ENCODE measurements around the gene CYREN.
A peak's percentile ranks its signal among the peaks of the same experiment; 100 is the strongest.
"Not testable (repeated sequence)": the region's sequence is repeated elsewhere in the genome, so short reads cannot be mapped to it uniquely, and the experiment has no call there.

CYREN gene

DNA sequence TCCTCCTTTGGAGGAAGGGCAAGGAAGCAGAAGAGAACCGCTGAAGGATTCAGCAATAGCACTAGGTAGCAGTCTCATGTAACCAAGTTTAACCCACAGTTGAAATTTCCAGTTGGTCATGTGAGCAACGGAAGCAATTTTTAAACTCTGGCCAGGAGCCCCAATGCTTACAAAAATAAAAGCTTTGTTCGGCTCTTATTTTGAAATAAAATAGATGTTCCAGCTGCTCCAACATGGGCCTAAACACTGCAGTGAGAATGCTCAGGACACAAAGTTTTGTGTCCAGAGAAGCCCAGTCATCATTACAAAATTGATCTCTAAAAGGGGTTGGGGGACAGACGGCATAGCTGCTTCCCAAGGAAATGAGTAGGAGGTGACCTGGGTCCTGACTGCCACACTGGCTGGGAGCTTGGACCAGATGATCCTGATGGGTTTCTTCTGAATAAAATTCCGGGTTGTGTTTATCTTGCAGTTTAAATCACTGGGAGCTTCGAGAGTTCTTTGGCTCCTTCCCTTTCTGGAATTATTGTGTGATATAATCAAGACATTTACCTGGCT, 23.1 kb downstream of the CYREN start:
- peak overlapping the region; percentile 79 to 89 for H3K4me3 ChIP-seq (ENCODE audit: low read depth in 1 of 2, low read length in 1 of 2)
- H3K4me1 ChIP-seq (ENCODE audit: control insufficient read depth in 1 of 2, insufficient read depth in 1 of 2, low read depth in 1 of 2, low read length in 1 of 2) = peaks cover 40 to 54% of the 10 kb centered on the region in 2 experiments
- peaks cover 10% of the 10 kb centered on the region for H3K36me3 ChIP-seq
- peak overlapping the region; percentile 93 for H3K27ac ChIP-seq
- no peaks in the 10 kb centered on the region for H3K27me3 ChIP-seq
- TF ChIP-seq, protein P1, sequence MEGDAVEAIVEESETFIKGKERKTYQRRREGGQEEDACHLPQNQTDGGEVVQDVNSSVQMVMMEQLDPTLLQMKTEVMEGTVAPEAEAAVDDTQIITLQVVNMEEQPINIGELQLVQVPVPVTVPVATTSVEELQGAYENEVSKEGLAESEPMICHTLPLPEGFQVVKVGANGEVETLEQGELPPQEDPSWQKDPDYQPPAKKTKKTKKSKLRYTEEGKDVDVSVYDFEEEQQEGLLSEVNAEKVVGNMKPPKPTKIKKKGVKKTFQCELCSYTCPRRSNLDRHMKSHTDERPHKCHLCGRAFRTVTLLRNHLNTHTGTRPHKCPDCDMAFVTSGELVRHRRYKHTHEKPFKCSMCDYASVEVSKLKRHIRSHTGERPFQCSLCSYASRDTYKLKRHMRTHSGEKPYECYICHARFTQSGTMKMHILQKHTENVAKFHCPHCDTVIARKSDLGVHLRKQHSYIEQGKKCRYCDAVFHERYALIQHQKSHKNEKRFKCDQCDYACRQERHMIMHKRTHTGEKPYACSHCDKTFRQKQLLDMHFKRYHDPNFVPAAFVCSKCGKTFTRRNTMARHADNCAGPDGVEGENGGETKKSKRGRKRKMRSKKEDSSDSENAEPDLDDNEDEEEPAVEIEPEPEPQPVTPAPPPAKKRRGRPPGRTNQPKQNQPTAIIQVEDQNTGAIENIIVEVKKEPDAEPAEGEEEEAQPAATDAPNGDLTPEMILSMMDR (IDR thresholded peaks at IDR 0.05) = no peak
- no peaks in the 10 kb centered on the region for H3K9me3 ChIP-seq

DNA sequence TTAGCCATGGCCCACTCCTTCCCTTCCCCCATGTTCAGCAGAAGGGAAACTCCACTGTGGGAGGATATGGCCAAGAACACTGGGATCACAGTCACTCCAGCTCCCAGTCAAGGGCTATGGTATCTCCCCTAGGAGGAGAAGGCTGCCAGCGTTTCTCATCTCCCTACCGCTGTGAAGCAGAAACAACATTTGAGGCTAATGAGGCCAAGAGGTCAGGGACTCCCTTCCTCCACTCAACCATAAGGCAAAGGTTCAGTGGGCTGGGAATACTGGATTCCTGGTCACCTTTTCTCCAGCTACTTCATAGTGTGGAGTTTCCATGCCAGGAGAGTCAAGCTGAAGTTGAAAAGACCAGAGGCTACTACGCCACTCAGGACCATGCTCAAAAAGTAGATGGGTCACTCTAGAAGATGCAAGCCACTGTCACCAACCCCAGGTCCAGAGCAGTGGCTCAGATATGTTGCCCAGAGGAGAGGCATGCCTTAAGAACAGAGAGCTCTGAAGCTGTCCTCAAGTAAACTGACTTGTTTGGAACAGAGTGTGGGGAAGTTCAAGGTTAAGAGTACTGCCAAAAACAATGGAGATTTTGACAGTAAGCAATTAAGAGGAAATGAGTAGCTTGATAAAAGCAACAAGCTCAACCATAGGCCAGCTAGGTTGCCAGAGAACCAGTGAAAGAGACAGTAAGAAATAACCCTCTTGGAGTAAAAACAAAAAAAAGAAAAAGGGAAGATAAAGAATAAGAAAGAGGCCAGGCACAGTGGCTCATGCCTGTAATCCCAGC, 26.4 kb downstream of the CYREN start:
- H3K4me1 ChIP-seq (ENCODE audit: control insufficient read depth in 1 of 2, insufficient read depth in 1 of 2, low read depth in 1 of 2, low read length in 1 of 2) = peaks cover 14 to 21% of the 10 kb centered on the region in 2 experiments
- no peak overlapping the region for H3K27ac ChIP-seq
- no peaks in the 10 kb centered on the region for H3K27me3 ChIP-seq

DNA sequence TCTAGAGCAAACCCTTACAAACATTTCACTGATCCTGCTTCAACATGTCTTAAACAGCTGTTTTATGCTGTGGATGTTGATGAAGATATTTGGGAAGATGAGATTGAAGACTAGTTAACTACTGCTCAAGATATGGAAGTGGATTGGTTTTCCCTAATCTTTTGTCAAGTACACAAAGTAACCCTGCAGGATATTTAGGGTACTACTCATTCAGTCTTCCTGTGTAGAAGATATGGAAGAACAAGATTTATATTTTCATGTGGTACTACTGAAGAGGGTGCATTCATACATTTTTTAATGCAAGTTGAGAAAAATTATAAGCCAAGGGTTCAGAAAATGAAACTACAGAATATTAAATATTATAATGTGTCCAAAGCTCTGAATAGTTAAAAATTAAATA, 40.9 kb downstream of the CYREN start:
- H3K27ac ChIP-seq = no peak overlapping the region
- TF ChIP-seq, protein P1 (IDR thresholded peaks at IDR 0.05) = no peak
- H3K9me3 ChIP-seq = no peaks in the 10 kb centered on the region
- no peaks in the 10 kb centered on the region for H3K4me1 ChIP-seq (ENCODE audit: control insufficient read depth in 1 of 2, insufficient read depth in 1 of 2, low read depth in 1 of 2, low read length in 1 of 2)
- no peaks in the 10 kb centered on the region for H3K36me3 ChIP-seq
- H3K4me3 ChIP-seq (ENCODE audit: low read depth in 1 of 2, low read length in 1 of 2) = no peak overlapping the region
- no peaks in the 10 kb centered on the region for H3K27me3 ChIP-seq

More for the DNA sequence above, 26.4 kb downstream of the CYREN start:
- Histone ChIP-seq H3K9me3 (no peaks in the 10 kb centered on the region), H3K36me3 (no peaks in the 10 kb centered on the region), H3K4me3 (ENCODE audit: low read depth in 1 of 2, low read length in 1 of 2) (no peak overlapping the region)
- TF ChIP-seq, protein P1 (IDR thresholded peaks at IDR 0.05) = no peak

DNA sequence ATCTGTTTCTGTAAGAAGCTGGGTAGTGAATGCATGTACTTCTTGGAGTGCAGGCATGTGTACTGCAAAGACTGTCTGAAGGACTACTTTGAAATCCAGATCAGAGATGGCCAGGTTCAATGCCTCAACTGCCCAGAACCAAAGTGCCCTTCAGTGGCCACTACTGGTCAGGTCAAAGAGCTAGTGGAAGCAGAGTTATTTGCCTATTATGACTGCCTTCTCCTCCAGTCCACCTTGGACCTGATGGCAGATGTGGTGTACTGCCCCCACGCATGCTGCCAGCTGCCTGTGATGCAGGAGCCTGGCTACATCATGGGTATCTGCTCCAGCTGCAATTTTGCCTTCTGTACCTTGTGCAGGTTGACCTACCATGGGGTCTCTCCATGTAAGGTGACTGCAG, 41.6 kb downstream of the CYREN start:
- TF ChIP-seq, protein P1 (IDR thresholded peaks at IDR 0.05) = no peak
- Histone ChIP-seq H3K36me3 (no peaks in the 10 kb centered on the region), H3K27ac (no peak overlapping the region), H3K4me3 (ENCODE audit: low read depth in 1 of 2, low read length in 1 of 2) (no peak overlapping the region), H3K27me3 (no peaks in the 10 kb centered on the region), H3K4me1 (ENCODE audit: control insufficient read depth in 1 of 2, insufficient read depth in 1 of 2, low read depth in 1 of 2, low read length in 1 of 2) (no peaks in the 10 kb centered on the region), H3K9me3 (no peaks in the 10 kb centered on the region)

DNA sequence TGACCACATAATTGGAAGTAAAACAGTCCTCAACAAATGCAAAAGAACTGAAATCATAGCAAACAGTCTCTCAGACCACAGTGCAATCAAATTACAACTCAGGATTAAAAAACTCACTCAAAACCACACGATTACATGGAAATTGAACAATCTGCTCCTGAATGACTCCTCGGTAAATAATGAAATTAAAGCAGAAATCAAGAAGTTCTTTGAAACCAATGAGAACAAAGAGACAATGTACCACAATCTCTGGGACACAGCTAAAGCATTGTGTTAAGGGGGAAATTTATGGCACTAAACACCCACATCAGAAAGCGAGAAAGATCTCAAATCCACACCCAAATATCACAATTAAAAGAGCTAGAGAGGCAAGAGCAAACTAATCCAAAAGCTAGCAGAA, 45.9 kb downstream of the CYREN start:
- not testable (repeated sequence) for H3K36me3 ChIP-seq; H3K9me3 ChIP-seq; H3K4me3 ChIP-seq (ENCODE audit: low read depth in 1 of 2, low read length in 1 of 2); H3K27me3 ChIP-seq; H3K4me1 ChIP-seq (ENCODE audit: control insufficient read depth in 1 of 2, insufficient read depth in 1 of 2, low read depth in 1 of 2, low read length in 1 of 2); H3K27ac ChIP-seq

DNA sequence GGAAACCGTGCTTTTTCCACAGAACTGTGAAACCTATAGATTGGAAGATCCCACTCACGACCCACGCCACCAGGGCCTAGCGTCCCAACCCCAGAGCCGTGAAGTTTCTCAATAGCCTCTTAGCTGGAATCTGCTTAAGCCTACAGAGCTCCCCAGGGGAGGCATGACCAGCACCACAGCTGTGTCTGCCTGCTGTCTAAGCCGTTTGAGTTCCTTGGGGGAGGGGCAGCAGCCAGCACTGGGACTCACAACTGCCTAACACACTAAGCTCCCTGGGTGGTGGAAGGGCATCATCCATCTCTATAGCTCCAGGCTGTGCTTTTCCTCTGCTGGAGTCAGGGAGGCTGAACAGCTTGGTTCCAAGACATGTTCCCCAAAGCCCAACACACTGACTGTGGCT, 48.6 kb downstream of the CYREN start:
- no peak overlapping the region for H3K27ac ChIP-seq
- no peaks in the 10 kb centered on the region for H3K4me1 ChIP-seq (ENCODE audit: control insufficient read depth in 1 of 2, insufficient read depth in 1 of 2, low read depth in 1 of 2, low read length in 1 of 2)
- no peaks in the 10 kb centered on the region for H3K27me3 ChIP-seq
- H3K36me3 ChIP-seq = no peaks in the 10 kb centered on the region
- TF ChIP-seq, protein P1 (IDR thresholded peaks at IDR 0.05) = no peak
- H3K4me3 ChIP-seq (ENCODE audit: low read depth in 1 of 2, low read length in 1 of 2) = no peak overlapping the region
- H3K9me3 ChIP-seq = peaks cover 5% of the 10 kb centered on the region

Data from neutrophil (primary cell).